Activated T-cell treated with anti-CD3 and anti-CD28 coated beads for 4 hours (primary cell): ENCODE results near the gene CEBPZ.
A peak's percentile ranks its signal among the peaks of the same experiment; 100 is the strongest.
"Not testable (repeated sequence)": the region's sequence is repeated elsewhere in the genome, so short reads cannot be mapped to it uniquely, and the experiment has no call there.

Source experiments
- DNase-seq: peaks from one replicate; pipeline ENCODE4 v3.0.0-alpha.2; 2020

Gene CEBPZ

DNA sequence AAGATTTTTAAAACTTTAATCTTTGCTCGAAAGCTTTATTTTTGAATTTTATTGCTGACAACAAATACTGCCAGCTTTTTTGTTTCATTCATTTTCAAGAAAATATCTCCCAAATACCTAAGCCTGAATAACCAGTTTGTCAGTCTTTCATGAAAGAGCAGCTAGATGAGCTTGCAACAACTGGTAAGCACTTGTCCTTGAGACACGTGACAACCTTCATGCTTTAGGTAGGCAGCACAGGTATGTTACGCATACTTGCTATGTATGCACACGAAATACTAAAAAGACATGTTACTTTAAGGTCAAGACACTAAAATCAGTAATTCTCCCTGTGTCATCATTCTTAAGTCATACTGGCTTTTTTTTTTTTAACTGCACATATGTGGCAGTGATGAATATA, 12.3 kb downstream of the CEBPZ start:
- DNase-seq, result no peak

DNA sequence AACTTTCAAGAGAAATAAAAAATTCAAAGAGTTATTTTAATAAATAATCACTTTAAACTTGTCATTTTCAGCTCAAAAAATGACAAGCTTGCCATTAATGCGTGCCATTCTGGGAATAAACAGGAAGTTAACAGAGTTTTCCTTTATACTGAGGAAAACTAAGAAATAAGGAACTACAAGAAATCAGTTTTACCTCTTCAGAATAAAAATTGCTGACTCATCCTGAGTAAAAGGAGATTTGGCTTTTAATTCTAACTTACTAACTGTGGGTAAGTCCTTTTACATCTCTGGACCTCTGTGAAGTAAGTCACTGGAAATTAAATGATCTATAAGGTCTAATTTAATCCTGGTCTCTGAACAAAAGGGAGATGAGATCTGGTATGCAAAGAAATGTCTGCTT, 16.1 kb downstream of the CEBPZ start:
- no peak for DNase-seq

DNA sequence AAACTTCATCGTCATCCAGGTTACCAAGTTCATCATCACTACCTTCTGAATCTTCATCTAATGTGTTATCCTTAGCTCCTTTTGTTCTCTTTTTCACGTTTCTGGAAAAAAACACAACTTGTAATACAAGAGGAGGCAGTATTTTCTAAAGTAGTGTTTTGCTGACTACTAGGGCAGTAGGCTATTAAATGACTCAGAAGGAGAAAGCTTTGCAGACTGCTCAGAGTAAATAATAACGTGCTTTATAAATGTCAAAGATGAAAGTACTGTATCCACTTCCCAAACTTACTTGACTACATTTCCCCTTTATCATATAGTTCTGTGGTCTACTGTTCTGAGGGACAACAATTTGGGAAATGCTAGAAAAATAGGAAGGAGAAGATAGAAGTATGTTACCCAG, 19.5 kb downstream of the CEBPZ start:
- no peak for DNase-seq

DNA sequence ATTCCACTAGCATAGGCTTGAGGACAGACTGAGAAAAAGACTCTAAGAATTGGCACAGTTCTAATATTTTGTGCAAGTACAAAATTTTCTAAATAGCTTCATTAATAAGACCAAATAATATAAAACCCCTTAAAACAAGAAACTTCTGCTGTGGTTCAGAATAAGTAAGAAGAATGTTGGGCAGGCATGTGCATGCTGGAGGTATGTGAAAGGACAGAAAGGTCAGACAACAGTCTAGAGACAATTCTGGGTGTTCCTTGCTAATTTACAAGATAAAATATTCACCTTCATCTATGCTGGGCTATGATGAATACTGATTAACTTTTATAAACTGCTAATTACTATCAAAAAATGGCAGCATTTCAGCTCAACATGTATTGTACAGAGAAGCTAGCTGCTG, 20.2 kb downstream of the CEBPZ start:
- no peak for DNase-seq

DNA sequence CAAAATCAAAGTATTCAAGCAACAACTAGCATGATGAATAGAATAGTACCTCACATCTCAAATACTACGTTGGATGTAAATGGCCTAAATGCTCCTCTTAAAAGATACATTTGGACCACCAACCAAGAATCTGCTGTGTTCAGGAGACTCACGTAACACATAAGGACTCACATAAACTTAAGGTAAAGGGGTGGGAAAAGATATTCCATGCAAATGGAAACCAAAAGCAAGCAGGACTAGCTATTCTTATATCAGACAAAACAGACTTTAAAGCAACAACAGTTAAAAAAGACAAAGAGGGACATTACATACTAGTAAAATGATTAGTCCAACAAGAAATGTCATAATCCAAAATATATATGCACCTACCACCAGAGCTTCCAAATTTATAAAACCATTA, 24.6 kb downstream of the CEBPZ start:
- not testable (repeated sequence) for DNase-seq

DNA sequence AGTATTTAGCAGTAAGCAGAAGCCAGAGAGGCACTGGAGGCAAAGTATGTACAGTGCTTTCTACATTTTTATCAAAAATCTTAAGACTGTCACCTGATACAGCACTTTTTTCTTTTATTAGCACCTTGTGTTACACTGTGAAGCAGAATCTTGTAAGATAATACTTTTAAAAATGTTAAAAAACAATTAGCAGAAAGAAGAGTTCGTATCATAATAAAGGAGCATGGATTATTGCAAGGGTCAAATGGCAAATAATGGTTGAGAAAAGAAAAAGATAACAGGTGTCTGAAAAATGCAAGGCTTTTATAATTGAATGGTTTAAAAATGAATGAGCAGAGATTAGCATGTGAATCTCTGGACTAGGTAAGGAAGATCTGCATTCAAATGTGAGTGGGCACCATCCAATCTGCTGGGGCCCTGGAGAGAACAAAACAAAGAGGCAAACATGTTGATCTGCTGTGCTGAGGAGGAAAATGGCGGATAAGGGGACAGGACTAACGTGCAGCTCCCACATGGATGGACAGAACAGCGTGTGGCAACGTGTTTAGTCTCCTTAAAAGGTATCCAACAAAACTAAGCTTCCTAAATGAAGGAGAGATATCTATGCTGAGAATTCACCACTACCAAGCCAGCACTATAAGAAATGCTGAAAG, 25.6 kb downstream of the CEBPZ start:
- no peak for DNase-seq

DNA sequence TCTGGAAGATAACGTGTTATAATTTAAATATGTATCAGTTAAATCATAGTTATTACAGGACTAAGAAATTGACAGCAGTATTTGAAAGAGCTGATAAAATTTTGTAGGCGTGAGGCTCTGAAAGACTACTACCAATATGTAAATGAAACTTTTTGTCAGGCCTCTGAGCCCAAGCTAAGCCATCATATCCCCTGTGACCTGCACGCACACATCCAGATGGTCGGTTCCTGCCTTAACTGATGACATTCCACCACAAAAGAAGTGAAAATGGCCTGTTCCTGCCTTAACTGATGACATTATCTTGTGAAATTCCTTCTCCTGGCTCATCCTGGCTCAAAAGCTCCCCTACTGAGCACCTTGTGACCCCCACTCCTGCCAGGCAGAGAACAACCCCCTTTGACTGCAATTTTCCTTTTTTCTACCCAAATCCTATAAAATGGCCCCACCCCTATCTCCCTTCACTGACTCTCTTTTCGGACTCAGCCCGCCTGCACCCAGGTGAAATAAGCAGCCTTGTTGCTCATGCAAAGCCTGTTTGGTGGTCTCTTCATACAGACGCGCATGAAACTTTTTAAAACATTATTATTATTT, 26.2 kb downstream of the CEBPZ start:
- DNase-seq, result not testable (repeated sequence)

DNA sequence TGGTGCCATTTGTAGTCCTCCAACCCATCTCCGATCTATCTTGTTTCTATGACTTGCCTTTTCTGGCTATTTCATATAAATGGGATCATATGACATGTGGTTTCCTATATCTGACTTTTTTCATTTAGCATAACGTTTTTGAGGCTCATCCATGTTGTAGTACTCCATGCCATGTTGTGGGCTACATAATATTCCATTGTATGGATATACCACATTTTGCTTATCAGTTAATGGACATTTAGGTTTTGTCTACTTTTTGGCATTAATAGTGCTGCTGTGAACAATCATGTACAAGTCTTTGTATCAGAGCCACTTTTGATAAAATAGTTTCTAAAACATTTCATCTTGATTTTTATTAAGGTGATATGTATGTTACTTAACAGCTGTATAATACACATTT, 27.7 kb downstream of the CEBPZ start:
- DNase-seq, result no peak

DNA sequence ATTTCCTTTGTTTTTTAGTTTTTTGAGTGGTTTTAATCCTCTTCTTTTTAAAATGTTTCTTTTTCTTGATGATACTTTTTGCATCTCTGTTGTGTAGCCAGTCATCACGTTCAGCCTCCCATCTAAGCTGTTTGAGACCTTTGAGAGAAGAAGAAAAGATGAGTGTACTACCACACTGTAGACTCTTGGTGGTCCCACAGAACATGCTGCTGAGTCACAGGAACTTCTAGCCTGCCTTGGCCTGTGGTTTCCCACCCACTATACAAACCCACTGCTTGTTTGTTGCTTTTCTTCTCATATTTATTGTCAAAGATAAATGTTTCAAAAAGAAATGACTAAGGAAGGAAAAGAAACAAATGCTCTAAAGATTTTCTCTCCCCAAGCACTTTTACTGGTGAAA, 29.6 kb downstream of the CEBPZ start:
- peak; percentile 21 for DNase-seq

DNA sequence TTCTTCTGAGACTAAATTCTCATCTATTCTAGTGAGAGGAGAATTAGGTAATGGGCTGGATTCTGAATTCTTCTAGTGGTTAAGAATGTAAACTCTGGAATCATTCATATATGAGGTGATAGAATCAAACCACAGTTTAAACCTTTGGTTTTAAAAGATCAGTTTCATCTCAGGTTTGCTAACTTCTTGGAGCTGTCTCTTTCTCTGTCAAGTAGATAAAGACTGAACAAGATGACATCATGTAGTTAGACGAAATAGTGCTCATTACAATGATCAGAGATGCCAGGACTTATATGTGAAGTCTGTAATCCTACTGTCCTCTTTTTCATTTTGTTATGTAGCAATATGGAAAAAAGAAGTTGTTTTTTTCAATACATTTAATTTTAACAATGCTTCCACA, 30.2 kb downstream of the CEBPZ start:
- DNase-seq, result no peak

DNA sequence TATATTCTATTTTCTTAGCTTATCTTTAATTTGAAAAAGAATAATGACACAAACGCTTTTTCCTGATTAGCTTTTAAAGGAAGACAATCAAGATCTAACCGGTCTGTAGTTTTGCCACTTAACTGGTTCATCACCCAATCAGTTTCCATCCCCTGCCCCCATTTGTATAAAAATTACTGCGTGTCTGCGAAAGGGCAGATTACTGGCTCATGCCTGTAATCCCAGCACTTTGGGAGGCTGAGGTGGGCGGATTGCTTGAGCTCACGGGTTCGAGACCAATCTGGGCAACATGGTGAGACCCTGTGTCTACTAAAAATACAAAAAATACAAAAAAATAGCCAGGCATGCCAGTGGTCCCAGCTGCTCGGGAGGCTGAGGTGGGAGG, 32.7 kb downstream of the CEBPZ start:
- no peak for DNase-seq

DNA sequence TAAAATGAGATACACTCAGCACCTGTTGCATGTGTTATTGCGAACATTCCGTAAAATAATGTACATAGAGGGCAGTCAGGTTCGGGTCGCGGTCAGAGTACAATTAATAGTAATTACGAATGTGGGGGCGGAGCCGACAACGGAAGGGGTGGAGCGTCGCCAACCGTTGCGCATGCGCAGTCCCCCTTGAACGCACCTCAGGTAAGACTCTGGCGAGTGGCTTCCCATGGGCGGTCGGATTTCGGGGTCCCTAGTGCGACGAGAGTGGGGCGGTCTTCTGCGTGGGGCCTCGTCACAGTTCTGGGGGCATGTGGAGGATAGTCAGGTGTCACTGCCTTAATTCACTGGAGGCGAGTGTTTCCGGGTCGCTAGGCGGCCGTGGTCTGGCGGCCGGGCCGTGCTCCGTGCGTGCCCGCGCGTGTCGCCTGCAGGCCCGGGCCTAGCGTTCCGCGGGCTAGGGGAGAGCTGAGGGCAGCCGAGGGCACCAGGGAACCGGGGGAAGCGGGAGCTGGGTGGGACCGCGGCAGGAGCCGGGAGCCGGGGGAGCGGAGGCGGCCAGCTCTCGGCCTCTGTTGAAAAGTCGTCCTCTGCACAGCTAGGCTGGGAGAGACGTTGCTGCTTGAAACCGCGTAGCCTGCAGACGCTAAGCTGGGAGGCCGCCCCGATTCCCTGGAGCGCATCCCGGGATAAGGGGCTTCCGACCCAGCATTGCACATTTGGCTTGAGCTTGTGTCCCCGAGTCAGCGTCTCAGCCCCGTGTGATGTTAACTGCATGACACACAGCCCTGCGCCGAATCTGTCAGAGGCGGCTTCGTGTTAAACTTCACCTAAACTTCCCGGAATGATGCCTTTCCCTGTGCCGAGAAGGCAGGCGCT, 34.8 kb downstream of the CEBPZ start, which contains the start of gene CEBPZOS:
CEBPZOS (plus strand) TSS at position 177 of the 876 bp plus-strand sequence. CDS start 3,209 bp downstream, outside the sequence.
- DNase-seq, result peak; percentile 89

DNA sequence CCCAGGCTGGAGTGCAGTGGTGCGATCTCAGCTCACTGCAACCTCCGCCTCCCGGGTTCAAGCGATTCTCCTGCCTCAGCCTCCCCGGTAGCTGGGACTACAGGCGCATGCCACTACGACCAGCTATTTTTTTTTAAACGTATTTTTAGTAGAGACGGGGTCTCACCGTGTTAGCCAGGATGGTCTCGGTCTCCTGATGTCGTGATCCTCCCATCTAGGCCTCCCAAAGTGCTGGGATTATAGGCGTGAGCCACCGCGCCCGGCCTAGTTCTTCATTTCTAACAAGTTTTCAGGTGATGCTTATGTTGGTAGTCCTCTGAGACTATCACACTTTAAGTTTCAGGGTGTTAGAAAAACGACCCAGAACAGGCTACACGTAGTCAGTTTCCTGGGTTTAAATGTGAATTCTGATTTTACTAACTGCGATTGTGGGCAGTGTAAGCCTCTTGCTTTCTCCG, 35.5 kb downstream of the CEBPZ start:
- not testable (repeated sequence) for DNase-seq

DNA sequence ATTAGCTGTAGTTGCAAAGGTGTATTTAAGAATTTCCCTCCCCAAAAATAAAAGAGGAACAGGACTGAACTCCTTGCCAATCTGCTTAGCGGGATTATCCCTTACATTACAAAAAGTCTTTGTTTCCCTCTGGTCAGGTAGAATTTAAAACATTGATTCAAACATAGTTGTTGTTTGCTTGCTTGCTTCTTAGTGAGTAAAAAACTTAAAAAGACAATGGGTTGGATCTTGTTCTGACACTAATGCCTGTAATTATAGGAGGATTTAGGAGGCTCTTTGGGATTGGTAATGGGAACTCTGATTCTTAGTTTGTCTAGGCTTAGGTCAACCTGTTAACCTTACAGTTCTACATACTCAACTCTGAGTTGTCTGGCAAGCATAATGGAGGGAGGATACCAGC, 38.8 kb downstream of the CEBPZ start:
- no peak for DNase-seq

DNA sequence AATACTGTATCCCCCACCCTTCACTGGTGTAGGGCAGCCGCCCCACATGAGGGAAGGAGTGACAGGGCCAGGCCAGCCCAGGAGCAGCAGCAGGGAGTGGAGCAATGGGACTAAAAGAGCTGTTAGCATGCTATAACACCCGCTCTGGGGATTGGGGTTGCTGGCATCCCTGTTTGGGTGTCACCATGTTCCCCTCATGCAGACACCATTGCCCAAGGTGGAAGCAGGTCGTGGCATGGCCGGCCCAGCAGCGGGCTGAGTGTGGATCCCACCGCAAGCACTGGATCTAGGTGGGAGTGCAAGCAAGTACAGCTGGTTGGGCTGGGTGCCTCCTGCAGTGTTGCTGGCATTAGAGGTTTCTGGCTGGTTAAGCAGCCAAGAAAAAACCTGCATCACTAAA, 39.6 kb downstream of the CEBPZ start:
- DNase-seq, result no peak

DNA sequence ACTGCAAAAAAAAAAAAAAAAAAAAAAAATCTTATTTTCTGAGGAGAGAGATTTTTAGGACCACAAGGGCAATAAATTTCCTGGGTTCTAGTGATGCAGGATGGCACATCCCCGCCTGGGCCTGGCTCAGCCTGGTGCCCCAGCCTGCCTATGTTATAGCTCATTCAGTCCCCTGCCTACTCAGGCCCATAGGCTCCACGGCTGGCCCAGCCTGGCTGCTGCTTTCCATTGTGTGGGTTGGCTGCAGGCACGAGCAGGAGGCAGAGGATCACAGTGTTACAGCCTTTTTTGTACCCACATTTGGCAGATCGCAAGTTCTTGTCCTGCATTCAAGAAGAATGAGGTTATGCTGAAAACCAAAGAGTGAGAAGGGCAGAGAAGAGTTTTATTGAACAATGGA, 40.1 kb downstream of the CEBPZ start:
- DNase-seq, result no peak

DNA sequence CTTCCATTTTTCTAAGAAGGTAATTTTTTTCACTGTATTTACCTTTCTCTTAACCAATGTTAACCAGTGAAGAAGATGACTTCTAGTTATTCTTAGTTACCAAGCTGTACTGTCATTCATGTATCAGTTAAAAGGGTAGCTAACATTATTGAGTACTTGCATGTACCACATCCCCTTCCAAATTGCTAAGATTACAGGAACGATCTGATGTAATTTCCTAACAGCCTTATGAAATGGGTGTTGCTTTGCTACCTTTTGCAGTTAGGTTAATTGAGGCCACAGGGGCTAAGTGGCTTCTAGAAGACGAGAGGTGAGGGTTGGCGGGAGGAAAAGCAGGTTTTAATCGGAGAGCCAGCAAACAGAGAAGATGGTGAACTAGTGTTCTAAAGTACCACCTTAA, 41.1 kb downstream of the CEBPZ start:
- DNase-seq, result no peak

DNA sequence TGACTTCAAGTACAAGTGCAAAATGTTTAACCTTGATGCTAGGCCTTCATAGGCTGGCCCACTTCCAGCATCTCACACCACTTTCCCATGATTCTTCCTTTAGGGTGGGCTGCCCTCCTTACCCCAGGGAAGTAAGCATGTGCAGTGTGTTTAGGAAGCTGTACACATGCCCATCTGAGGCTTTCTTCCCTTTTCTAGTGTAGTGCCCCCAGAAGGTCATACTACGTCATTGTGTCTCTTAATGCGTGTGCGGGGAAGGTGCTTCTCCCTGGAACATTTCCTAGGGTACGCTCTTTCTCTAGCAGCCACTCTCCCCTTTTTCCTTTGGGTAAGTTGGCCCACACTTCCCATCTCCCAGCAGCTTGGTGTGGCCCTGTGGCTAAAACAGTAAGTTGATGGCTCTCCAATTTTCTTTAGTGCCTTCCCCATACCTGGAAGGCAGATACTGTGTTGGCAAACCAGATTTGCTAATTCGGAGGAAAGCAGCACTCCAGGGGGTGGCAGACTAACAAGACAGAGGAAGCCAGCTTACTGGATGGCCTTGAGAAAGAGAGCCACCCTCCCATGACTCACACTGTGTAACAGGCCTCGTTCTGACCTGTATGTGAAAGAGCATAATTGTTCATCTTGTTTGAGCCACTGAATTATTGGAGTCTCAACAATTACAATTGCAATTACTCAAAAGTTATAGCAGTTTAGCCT, 41.8 kb downstream of the CEBPZ start:
- no peak for DNase-seq

DNA sequence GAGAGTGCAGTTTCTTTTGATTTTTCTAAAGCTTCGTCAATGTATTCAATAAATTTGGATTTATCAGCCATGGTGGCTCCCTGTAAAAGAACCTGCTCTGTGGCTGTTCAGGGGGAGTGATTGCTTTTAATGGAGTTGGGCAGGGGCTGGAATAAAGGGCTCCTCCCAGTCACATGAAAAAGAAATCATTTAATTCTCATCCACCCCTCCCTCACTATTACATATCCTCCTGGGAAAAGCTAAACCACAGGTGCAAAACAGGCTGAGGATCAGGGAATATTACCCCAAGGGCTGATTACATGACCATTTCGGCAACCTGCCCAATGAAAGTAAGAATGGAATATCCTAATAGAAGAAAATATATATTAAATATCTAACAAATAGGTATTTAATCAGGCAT, 42.8 kb downstream of the CEBPZ start, which contains the start of gene SULT6B1:
SULT6B1 (minus strand) TSS at position 101 of the 400 bp plus-strand sequence; CDS start at position 71, 30 bp downstream.
- no peak for DNase-seq

DNA sequence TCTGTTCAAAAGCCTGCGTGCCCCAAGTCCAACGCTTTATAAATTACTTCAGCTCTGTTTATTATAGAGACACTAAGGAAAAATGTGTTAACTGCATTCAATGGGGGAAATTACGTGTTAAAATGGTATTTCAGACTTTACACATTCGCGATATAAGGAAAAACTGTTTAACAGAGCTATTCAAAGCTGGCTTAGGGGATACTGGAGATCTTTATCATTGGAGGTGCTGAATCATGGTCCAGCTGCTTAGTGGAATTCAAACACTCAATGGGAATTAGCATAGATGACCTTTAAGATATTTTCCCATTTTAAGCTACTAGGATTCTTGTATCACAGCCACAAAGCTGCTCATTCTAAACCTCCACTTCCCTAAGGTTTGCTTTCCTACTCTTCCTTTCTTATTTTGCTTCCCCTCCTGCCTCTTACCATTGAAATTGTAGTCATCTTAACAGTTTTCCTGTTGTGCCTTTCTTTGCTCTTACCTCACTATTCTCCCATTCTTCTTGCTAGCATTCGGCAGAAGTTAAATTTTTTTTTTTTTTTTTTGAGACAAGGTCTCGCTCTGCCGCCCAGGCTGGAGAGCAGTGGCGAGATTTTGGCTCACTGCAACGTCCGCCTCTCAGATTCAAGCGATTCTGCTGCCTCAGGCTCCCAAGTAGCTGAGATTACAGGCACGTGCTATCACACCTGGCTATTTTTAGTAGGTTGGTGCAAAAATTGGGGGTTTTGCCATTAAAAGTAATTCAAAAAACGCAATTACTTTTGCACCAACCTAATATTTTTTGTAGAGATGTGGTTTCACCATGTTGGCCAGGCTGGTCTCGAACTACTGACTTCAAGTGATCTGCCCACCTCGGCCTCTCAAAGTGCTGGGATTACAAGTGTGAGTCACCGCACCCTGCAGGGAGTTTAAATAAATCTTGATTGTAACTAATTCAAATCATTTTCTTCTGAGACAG, 49.4 kb downstream of the CEBPZ start:
- DNase-seq, result no peak

DNA sequence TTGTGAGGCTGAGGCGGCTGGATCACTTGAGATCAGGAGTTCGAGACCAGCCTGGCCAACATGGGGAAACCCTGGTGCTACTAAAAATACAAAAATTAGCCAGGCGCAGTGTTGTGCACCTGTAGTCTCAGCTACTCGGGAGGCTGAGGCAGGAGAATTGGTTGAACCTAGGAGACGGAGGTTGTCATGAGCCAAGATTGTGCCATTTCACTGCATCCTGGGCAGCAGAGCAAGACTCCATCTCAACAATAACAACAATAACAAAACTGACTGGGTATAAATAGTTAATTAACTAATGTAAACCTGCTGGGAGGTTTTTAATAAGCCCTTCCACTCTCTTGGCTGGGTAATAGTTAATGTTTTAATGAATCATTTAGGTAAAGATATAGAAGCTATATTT, 50.8 kb downstream of the CEBPZ start:
- DNase-seq, result no peak
